Parathyroid adenoma (tissue), 2 donors: ENCODE measurements around the gene RBFOX1.

Experiments used
- H2AFZ ChIP-seq: fragments of 300-600 bp; sonication (generic); one replicate; pipeline ENCODE4 v1.7.0; 2017; ENCODE audit warnings: antibody characterized with exemption, mild to moderate bottlenecking
- H3K27ac ChIP-seq: fragments of 300-600 bp; sonication (generic); one replicate; pipeline ENCODE4 v1.7.0; 2017
- H3K27me3 ChIP-seq: fragments of 300-600 bp; sonication (generic); one replicate; pipeline ENCODE4 v1.7.0; 2017; ENCODE audit warnings: low read length; ENCODE audit not compliant: control insufficient read depth, insufficient read depth
- H3K36me3 ChIP-seq: fragments of 300-600 bp; sonication (generic); one replicate; pipeline ENCODE4 v1.7.0; 2017; ENCODE audit warnings: low read length; ENCODE audit not compliant: control insufficient read depth, insufficient read depth
- H3K4me1 ChIP-seq: fragments of 300-600 bp; sonication (generic); one replicate; pipeline ENCODE4 v1.7.0; 2017; ENCODE audit warnings: control low read depth
- H3K4me2 ChIP-seq: fragments of 300-600 bp; sonication (generic); one replicate; pipeline ENCODE4 v1.7.0; 2017; ENCODE audit warnings: low read length
- H3K4me3 ChIP-seq: fragments of 300-600 bp; sonication (generic); one replicate; pipeline ENCODE4 v1.7.0; 2017; ENCODE audit warnings: low read depth, low read length
- H3K79me2 ChIP-seq: fragments of 300-600 bp; sonication (generic); one replicate; pipeline ENCODE4 v1.7.0; 2017; ENCODE audit warnings: control low read depth
- H3K9ac ChIP-seq: fragments of 300-600 bp; sonication (generic); one replicate; pipeline ENCODE4 v1.7.0; 2017; ENCODE audit warnings: mild to moderate bottlenecking
- H3K9me3 ChIP-seq: fragments of 300-600 bp; sonication (generic); one replicate; pipeline ENCODE4 v1.7.0; 2017; ENCODE audit warnings: low read length; ENCODE audit not compliant: control insufficient read depth
- CTCF ChIP-seq: fragments of 300-600 bp; sonication (generic); IDR thresholded peaks from one replicate; pipeline ENCODE4 v1.7.0; 2017; ENCODE audit warnings: antibody characterized with exemption, mild to moderate bottlenecking
- donor health status: primary hyperparathyroidism.

RBFOX1 gene

GRCh38 chr16:7318686-7319085 is 14.0 kb upstream of the RBFOX1 start:
- no peak overlapping the region for H3K4me2 ChIP-seq
- TF ChIP-seq CTCF, result no peak
- no peak overlapping the region for H2AFZ ChIP-seq
- H3K36me3 ChIP-seq, result no peaks in the 10 kb centered on the region
- no peak overlapping the region for H3K9ac ChIP-seq
- H3K4me3 ChIP-seq, result no peak overlapping the region
- no peak overlapping the region for H3K27ac ChIP-seq
- H3K79me2 ChIP-seq, result no peaks in the 10 kb centered on the region
- H3K4me1 ChIP-seq, result no peaks in the 10 kb centered on the region
- no peaks in the 10 kb centered on the region for H3K27me3 ChIP-seq
- H3K9me3 ChIP-seq, result no peaks in the 10 kb centered on the region

GRCh38 chr16:7319514-7319913 is 13.1 kb upstream of the RBFOX1 start:
- H3K4me1 ChIP-seq, result no peaks in the 10 kb centered on the region
- no peaks in the 10 kb centered on the region for H3K36me3 ChIP-seq
- no peak for TF ChIP-seq CTCF
- H3K9ac ChIP-seq, result no peak overlapping the region
- H3K27ac ChIP-seq, result no peak overlapping the region
- H3K4me3 ChIP-seq, result no peak overlapping the region
- H3K9me3 ChIP-seq, result no peaks in the 10 kb centered on the region
- H2AFZ ChIP-seq, result no peak overlapping the region
- no peaks in the 10 kb centered on the region for H3K27me3 ChIP-seq
- H3K79me2 ChIP-seq, result no peaks in the 10 kb centered on the region
- no peak overlapping the region for H3K4me2 ChIP-seq

GRCh38 chr16:7321661-7322060 is 11.0 kb upstream of the RBFOX1 start:
- Histone ChIP-seq H3K4me1 (no peaks in the 10 kb centered on the region), H3K27ac (no peak overlapping the region), H3K4me2 (no peak overlapping the region), H3K36me3 (no peaks in the 10 kb centered on the region), H3K4me3 (no peak overlapping the region), H3K79me2 (no peaks in the 10 kb centered on the region), H3K9me3 (no peaks in the 10 kb centered on the region), H2AFZ (no peak overlapping the region), H3K9ac (no peak overlapping the region), H3K27me3 (no peaks in the 10 kb centered on the region)
- no peak for TF ChIP-seq CTCF

GRCh38 chr16:7324321-7324720 is 8.3 kb upstream of the RBFOX1 start:
- no peaks in the 10 kb centered on the region for H3K4me1 ChIP-seq
- no peak overlapping the region for H3K4me3 ChIP-seq
- no peak overlapping the region for H3K4me2 ChIP-seq
- H3K27me3 ChIP-seq, result no peaks in the 10 kb centered on the region
- no peak for TF ChIP-seq CTCF
- no peak overlapping the region for H3K27ac ChIP-seq
- no peaks in the 10 kb centered on the region for H3K79me2 ChIP-seq
- H2AFZ ChIP-seq, result no peak overlapping the region
- no peaks in the 10 kb centered on the region for H3K36me3 ChIP-seq
- H3K9me3 ChIP-seq, result no peaks in the 10 kb centered on the region
- no peak overlapping the region for H3K9ac ChIP-seq

GRCh38 chr16:7325834-7326233 is 6.8 kb upstream of the RBFOX1 start:
- Histone ChIP-seq H3K79me2 (no peaks in the 10 kb centered on the region), H3K36me3 (no peaks in the 10 kb centered on the region), H3K4me1 (no peaks in the 10 kb centered on the region), H3K9ac (no peak overlapping the region), H3K9me3 (no peaks in the 10 kb centered on the region), H2AFZ (no peak overlapping the region), H3K27me3 (no peaks in the 10 kb centered on the region), H3K27ac (no peak overlapping the region), H3K4me3 (no peak overlapping the region), H3K4me2 (no peak overlapping the region)
- no peak for TF ChIP-seq CTCF
